ENCODE data around the gene B4GALT2.

GRCh38 chr1:44010935-44011471, 32.0 kb downstream of the B4GALT2 start:
- TF ChIP-seq, protein P1, sequence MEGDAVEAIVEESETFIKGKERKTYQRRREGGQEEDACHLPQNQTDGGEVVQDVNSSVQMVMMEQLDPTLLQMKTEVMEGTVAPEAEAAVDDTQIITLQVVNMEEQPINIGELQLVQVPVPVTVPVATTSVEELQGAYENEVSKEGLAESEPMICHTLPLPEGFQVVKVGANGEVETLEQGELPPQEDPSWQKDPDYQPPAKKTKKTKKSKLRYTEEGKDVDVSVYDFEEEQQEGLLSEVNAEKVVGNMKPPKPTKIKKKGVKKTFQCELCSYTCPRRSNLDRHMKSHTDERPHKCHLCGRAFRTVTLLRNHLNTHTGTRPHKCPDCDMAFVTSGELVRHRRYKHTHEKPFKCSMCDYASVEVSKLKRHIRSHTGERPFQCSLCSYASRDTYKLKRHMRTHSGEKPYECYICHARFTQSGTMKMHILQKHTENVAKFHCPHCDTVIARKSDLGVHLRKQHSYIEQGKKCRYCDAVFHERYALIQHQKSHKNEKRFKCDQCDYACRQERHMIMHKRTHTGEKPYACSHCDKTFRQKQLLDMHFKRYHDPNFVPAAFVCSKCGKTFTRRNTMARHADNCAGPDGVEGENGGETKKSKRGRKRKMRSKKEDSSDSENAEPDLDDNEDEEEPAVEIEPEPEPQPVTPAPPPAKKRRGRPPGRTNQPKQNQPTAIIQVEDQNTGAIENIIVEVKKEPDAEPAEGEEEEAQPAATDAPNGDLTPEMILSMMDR (IDR thresholded peaks at IDR 0.05): no peak
- TF ChIP-seq POLR2A (IDR thresholded peaks at IDR 0.05): no peak
- no peak for TF ChIP-seq EP300 (IDR thresholded peaks at IDR 0.05)
